DOHH2 (cell line): ENCODE measurements around the gene PITX3.

Experiments used
- H3F3A ChIP-seq: fragments of 200-600 bp; sonication (generic), shearing (Covaris generic); 2 replicates; pipeline ENCODE4 v1.6.0; 2016; ENCODE audit warnings: antibody characterized with exemption, mild to moderate bottlenecking; ENCODE audit not compliant: control insufficient read depth, insufficient read depth
- H3K27ac ChIP-seq: fragments of 200-600 bp; sonication (generic); 2 replicates; pipeline ENCODE4 v1.5.1; 2014; ENCODE audit warnings: low read depth, mild to moderate bottlenecking, low read length, moderate library complexity
- H3K27me3 ChIP-seq: fragments of 200-600 bp; sonication (generic); 2 replicates; pipeline ENCODE4 v1.6.1; 2014; ENCODE audit warnings: mild to moderate bottlenecking, low read length, mixed read lengths; ENCODE audit not compliant: control insufficient read depth
- H3K36me3 ChIP-seq: fragments of 200-600 bp; sonication (generic); 2 replicates; pipeline ENCODE4 v1.6.1; 2014; ENCODE audit warnings: mild to moderate bottlenecking, low read length, moderate library complexity, mixed read lengths; ENCODE audit not compliant: control insufficient read depth
- H3K4me1 ChIP-seq: fragments of 200-600 bp; sonication (generic); 2 replicates; pipeline ENCODE4 v1.6.1; 2014; ENCODE audit warnings: mild to moderate bottlenecking, low read length, mixed read lengths; ENCODE audit not compliant: control insufficient read depth
- H3K4me2 ChIP-seq: fragments of 200-600 bp; sonication (generic); 2 replicates; pipeline ENCODE4 v1.6.0; 2014; ENCODE audit warnings: mild to moderate bottlenecking, low read length, moderate library complexity
- H3K4me3 ChIP-seq: fragments of 200-600 bp; sonication (generic); 2 replicates; pipeline ENCODE4 v1.5.1; 2014; ENCODE audit warnings: mild to moderate bottlenecking, low read length, mixed read lengths
- H3K79me2 ChIP-seq: fragments of 200-600 bp; sonication (generic); 2 replicates; pipeline ENCODE4 v1.6.1; 2014; ENCODE audit warnings: mild to moderate bottlenecking, low read length, mixed read lengths; ENCODE audit not compliant: control insufficient read depth
- H3K9me2 ChIP-seq: fragments of 200-600 bp; sonication (generic); replicated peaks from 2 replicates; pipeline ENCODE4 v1.6.1; 2014; ENCODE audit warnings: mild to moderate bottlenecking, low read length, mixed read lengths; ENCODE audit not compliant: control insufficient read depth
- H3K9me3 ChIP-seq: fragments of 200-600 bp; sonication (generic); 2 replicates; pipeline ENCODE4 v1.6.1; 2014; ENCODE audit warnings: antibody characterized with exemption, low read length, mixed read lengths; ENCODE audit not compliant: control insufficient read depth, insufficient read depth
- H4K20me1 ChIP-seq: fragments of 200-600 bp; sonication (generic); 2 replicates; pipeline ENCODE4 v1.6.0; 2014; ENCODE audit warnings: low read depth, mild to moderate bottlenecking, antibody characterized with exemption, low read length, moderate library complexity; ENCODE audit not compliant: control insufficient read depth, insufficient read depth
- CTCF ChIP-seq: fragments of 200-600 bp; sonication (generic); IDR thresholded peaks from one replicate; pipeline ENCODE4 v1.5.1; 2014; ENCODE audit warnings: antibody characterized with exemption, mild to moderate bottlenecking, low read depth, low read length; ENCODE audit not compliant: poor library complexity, severe bottlenecking
- EZH2phosphoT487 ChIP-seq: fragments of 200-600 bp; sonication (generic); IDR thresholded peaks from 2 replicates; pipeline ENCODE4 v1.6.1; 2017; ENCODE audit warnings: borderline replicate concordance, mild to moderate bottlenecking, antibody characterized with exemption, low read length, moderate library complexity, mixed read lengths

PITX3 gene

DNA sequence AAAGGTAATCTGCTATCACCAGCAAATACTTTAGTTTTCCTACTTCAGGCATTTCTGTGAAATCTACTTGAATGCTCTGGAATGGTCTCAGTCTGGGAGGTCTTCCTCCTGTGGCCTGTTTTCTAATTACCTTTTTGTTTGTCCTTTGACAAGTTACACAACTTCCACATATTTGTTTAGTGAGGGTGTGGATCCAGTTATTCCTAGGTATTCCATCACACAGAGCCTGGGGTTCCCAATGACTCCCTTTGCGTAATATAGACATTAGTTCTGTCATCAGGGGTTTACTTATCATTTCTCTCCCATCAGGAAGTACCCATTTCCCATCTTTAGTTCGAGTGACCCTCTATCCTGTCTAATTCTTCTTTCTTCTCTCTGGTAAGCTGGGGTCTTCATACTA lies 43.3 kb downstream of the PITX3 start:
- Histone ChIP-seq H3K27me3 (peaks cover 16% of the 10 kb centered on the region), H3K36me3 (no peaks in the 10 kb centered on the region), H3K4me2 (no peak overlapping the region), H4K20me1 (no peaks in the 10 kb centered on the region), H3K4me3 (no peak overlapping the region), H3K27ac (no peak overlapping the region), H3K79me2 (no peaks in the 10 kb centered on the region), H3K9me2 (no peaks in the 10 kb centered on the region), H3F3A (no peaks in the 10 kb centered on the region), H3K4me1 (no peaks in the 10 kb centered on the region), H3K9me3 (no peaks in the 10 kb centered on the region)
- TF ChIP-seq CTCF (no peak), EZH2phosphoT487 (no peak)

DNA sequence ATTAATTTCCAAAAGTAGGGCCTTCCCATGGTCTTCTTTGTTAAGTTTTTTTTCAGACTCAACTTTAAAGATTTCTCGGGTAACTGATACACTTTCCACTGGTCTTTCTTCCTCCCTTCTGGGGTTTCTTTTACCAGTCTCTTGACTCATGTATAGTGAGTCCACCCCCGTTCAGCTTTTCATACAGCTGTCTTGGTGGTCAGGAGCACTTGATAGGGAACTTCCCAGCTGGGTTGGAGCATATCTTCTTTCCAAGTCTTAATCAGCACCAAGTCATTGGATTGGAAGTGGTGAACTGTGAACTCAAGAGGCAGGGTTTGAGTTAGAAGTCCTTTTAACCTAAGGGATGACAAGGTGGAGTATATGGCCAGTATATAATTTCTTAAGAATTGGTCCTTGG lies 44.4 kb downstream of the PITX3 start:
- TF ChIP-seq CTCF (no peak), EZH2phosphoT487 (no peak)
- Histone ChIP-seq H3K79me2 (no peaks in the 10 kb centered on the region), H3K9me3 (peaks cover 4% of the 10 kb centered on the region; the same call in 1 of the 2 replicates)

DNA sequence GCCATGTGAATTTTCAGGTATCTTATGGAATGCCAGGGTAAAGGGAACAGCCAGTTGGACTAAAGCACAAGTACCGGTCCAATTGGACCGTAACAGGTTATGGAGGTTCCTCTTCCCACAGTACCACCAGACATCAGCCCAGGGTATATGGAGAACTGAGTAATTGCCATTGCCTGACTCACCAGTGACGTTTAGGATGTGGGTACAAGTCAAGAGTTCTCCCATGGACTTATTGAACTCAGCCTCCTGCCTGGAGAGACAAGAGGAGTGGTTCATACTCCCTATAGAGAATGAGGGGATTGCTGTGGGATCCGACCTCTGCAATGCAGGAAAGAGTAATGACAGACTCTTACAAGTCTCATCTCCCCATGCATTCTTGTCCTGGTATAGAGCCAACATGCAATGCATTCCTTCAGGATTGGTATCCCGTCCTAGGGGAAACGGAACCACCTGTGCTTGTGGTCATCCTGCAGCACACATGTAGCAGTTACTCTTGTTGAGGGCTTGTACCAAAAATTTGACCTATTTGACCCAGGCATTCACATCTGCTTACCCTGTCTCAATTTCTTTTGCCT lies 45.9 kb downstream of the PITX3 start:
- no peaks in the 10 kb centered on the region for H3K4me1 ChIP-seq
- no peaks in the 10 kb centered on the region for H3K79me2 ChIP-seq
- H3K4me2 ChIP-seq, result no peak overlapping the region
- no peaks in the 10 kb centered on the region for H3K9me2 ChIP-seq
- H4K20me1 ChIP-seq, result no peaks in the 10 kb centered on the region
- no peak overlapping the region for H3K4me3 ChIP-seq
- H3K36me3 ChIP-seq, result no peaks in the 10 kb centered on the region
- TF ChIP-seq CTCF (no peak), EZH2phosphoT487 (no peak)
- H3K27me3 ChIP-seq, result peaks cover 11% of the 10 kb centered on the region; the same call in 1 of the 2 replicates
- H3K9me3 ChIP-seq, result peaks cover 6% of the 10 kb centered on the region; the same call in 1 of the 2 replicates
- no peak overlapping the region for H3K27ac ChIP-seq
- H3F3A ChIP-seq, result no peaks in the 10 kb centered on the region

More for the DNA sequence above, 44.4 kb downstream of the PITX3 start:
- Histone ChIP-seq H3K4me1 (no peaks in the 10 kb centered on the region), H3K4me2 (no peak overlapping the region), H3F3A (no peaks in the 10 kb centered on the region), H3K36me3 (no peaks in the 10 kb centered on the region), H3K27me3 (peaks cover 11% of the 10 kb centered on the region), H3K4me3 (no peak overlapping the region), H4K20me1 (no peaks in the 10 kb centered on the region), H3K27ac (no peak overlapping the region), H3K9me2 (no peaks in the 10 kb centered on the region)
